Germinal center (tissue), 1 donor: ENCODE results near the gene ARHGEF16.
A peak's percentile ranks its signal among the peaks of the same experiment; 100 is the strongest.

Experiments used
- DNase-seq: peaks from one replicate; pipeline ENCODE4 v3.0.0; 2012; ENCODE audit warnings: mixed read lengths, low spot score

The ARHGEF16 gene

DNA sequence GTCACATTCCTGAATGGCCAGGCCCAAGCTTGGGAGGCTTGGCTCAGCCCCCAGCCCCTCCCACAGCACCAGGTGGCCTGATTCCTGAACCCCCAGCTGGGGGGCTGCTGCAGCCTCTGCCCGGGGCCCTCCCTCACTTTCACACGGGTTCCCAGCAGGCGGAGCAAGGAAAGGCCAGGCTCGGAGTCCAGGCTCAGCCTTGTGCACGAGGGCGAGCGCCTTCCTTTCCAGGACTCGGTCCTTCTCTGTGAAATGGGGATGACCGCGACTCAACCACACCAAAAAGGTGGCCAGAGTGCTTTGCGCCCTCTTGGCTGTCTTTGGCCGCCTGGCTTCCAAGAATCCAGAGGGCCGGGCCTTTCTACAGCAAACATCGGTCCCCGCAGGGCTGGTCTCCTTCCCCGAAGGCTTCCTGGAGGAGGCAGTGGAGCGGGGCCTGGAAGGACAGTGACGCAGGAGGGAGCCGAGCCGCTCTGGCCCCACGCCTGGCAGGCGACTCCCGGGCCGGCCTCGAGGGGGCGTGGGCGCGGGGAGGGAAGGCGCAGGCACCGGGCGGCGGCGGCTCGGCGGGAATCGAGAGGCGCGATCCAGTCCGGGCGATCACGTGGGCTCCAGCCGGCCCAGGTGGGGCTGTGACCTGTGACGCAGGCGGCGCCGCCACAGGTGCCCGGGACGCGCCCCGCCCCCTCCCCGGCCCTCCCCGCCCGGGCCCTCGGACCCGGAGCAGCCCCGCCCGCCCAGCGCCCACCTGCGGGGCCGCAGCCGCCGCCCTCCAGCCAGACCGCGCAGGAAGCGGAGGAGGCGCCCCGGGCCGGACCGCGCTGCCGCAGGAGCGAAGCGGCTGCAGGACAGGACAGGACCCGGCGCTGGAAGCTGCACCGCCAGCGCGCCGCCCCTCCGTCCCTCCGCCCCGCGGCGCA, at the start of gene ARHGEF16:
Gene ARHGEF16, plus strand, starts transcription at position 775 of the 920 bp plus-strand sequence. CDS start 8,420 bp downstream, outside the sequence.
- DNase-seq = peak; percentile 59

DNA sequence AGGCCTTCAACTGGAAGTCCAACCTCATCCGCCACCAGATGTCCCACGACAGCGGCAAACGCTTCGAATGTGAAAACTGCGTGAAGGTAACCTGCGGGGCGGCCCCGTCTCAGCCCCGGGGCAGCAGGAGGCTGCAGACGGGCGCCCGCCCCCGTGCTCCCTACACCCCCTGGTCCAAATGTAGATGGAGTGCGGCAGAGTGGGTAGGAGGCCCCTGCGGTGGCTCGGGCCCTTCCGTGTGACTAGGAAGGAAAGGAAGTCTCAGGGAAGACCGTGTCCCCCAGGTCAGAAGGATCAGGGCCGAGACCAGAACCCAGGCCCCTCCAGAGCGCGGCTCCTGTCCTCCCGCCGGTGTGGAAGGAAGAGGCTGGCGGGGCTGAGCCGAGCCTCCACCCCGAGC, 49.7 kb upstream of the ARHGEF16 start:
- DNase-seq = no peak

GRCh38 chr1:3405491-3405890, 49.0 kb upstream of the ARHGEF16 start:
- no peak for DNase-seq

GRCh38 chr1:3405974-3406867, 48.2 kb upstream of the ARHGEF16 start:
- no peak for DNase-seq

- no peak for DNase-seq
Observed at GRCh38 chr1:3407021-3407420, 47.4 kb upstream of the ARHGEF16 start.

GRCh38 chr1:3408751-3409266, 45.7 kb upstream of the ARHGEF16 start:
- DNase-seq = no peak

DNA sequence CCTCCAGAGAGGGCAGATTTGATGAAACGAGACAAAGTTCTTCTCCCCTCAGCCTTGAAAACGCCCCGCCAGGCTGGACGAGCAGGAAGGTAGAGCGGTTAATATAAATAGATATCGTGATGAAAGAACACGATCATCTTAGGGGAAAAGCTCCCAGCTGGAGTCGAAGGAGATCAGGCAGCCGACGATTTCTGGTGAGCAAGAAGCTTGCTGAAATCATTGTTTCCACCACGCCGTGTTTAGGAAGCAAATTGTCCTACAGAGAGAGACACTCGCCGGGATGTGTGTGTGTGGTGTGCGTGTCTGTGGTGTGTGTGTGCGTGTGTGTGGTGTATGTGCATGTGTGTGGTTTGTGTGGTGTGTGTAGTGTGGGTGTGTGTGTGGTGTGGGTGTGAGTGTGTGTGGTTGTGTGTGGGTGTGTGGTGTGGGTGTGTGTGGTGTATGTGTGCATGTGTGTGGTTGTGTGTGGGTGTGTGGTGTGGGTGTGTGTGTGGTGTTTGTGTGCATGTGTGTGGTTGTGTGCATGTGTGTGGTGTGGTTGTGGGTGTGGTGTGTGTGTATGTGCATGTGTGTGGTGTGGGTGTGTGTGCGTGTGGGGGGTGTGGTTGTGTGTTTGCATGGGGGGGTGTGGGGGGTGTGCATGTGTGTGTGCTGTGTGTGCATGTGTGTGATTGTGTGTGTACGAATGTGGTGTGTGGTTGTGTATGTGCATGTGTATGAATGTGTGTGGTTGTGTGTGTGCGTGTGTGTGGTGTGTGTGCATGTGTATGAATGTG, 44.9 kb upstream of the ARHGEF16 start:
- no peak for DNase-seq

DNA sequence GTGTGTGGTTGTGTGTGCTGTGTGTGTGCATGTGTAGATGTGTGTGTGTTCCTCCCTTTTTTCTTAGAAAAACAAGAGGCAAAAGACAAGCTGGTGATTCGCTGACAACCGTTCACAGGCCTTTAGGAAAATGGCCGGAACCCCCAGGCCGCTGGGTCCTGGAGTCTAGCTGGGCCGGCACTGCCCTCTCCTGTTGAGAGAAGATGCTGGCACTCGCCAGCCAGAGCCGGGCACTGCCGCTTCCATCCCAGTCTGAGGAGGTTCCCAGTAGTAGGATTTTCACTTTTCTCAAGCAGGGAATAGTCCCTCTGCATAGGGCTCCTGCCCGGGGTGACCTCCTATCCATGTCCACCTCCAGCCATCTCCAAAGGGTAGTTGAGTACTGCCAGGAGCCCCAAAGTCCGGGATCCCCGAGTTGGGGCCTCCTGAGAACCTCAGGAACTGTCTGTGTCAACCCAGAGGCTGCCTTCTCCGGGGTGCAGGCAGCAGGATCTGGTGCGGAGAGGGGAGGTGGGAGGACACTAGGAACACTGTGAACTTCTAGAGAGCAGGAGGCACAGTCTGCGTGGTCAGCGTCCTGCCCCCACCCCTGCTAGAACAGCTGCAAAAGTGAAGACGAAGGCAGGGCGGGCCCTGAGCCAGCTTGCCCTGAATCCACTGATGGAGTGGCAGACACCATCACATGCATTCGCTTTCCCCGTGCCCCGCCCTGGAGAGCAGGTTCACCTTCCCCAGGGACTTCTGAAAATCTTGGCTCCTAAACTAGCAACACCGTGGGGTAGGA, 44.1 kb upstream of the ARHGEF16 start:
- DNase-seq = no peak

GRCh38 chr1:3411806-3412205, 42.7 kb upstream of the ARHGEF16 start:
- no peak for DNase-seq

DNA sequence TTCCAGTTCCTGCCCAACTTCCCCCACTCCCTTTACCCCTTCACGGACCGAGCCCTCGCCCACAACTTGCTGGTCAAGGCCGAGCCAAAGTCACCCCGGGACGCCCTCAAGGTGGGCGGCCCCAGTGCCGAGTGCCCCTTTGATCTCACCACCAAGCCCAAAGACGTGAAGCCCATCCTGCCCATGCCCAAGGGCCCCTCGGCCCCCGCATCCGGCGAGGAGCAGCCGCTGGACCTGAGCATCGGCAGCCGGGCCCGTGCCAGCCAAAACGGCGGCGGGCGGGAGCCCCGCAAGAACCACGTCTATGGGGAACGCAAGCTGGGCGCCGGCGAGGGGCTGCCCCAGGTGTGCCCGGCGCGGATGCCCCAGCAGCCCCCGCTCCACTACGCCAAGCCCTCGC, 42.1 kb upstream of the ARHGEF16 start:
- no peak for DNase-seq

GRCh38 chr1:3413975-3414710, 40.3 kb upstream of the ARHGEF16 start:
- DNase-seq = no peak

- no peak for DNase-seq
Observed at GRCh38 chr1:3415260-3416090, 39.0 kb upstream of the ARHGEF16 start.

DNA sequence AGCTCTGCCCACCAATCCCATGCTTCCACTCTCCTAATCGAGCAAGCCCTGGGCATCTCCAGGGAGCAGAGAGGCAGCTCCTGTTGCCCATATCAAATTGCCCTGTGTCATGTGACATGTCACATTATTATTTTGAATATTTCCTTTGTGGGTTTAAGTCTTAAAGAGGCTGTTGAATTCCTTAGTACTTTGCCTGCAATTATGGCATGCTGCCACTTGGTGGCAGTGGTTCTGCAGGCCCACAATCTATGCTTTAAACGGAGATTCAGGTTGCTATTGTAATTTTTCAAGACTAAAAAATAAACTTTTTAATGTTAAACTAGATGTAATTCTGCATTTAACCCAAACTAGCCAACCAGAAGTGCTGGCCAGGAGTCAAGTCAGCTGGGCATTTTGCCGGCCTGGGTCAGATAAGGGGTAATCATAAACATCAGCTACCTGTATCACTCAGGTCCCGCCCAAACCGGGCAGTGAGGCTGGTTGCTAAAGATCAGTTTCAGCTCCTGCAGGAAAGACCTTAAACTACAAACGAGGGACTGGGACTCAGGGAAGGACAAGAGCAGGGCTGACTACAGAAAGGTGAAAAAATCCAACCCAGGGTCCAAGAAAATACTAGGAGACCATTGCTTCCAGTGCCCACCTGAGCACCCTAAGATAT, 37.3 kb upstream of the ARHGEF16 start:
- no peak for DNase-seq

- no peak for DNase-seq
Observed at GRCh38 chr1:3417934-3418333, 36.5 kb upstream of the ARHGEF16 start.

DNA sequence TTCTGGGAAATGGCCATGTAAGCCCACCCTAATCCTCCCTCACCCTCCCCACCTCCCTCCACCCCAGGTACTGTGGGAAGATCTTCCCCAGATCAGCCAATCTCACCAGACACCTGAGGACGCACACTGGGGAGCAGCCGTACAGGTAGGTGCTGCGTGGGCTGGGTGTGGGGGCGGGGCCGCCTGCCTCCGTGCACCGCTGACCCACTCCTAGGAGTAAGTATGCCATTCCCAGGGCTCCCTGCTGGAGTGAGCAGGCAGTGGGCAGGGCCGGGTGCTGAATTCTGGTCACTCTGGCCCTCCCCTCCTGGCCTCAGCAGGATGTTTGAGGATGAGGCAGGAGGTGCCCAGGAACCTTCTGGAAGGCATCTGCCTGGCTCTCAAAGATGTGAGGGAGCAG, 35.9 kb upstream of the ARHGEF16 start:
- DNase-seq = no peak

- DNase-seq = no peak
Observed at GRCh38 chr1:3419415-3420204, 34.9 kb upstream of the ARHGEF16 start.

- DNase-seq = no peak
Observed at GRCh38 chr1:3420218-3420951, 34.1 kb upstream of the ARHGEF16 start.
